ENCODE data around the gene DCAF10.
"Not testable (repeated sequence)": the region's sequence is repeated elsewhere in the genome, so short reads cannot be mapped to it uniquely, and the experiment has no call there.

The DCAF10 gene

GRCh38 chr9:37792122-37792521, 8.5 kb upstream of the DCAF10 start:
- no peak overlapping the region for H3K9ac ChIP-seq
- H3K4me3 ChIP-seq, result no peak overlapping the region
- no peak overlapping the region for H3K27ac ChIP-seq
- no peak for TF ChIP-seq Cebpa-rat (IDR thresholded peaks at IDR 0.05)
- no peak overlapping the region for H3K4me2 ChIP-seq
- H3K9me3 ChIP-seq, result no peaks in the 10 kb centered on the region
- H3K4me1 ChIP-seq, result no peaks in the 10 kb centered on the region
- H4K20me1 ChIP-seq, result no peaks in the 10 kb centered on the region
- H3K36me3 ChIP-seq, result 0 out of 2 replicates have a peak, but pooled peaks cover 4% of the 10 kb centered on the region
- no peaks in the 10 kb centered on the region for H3K27me3 ChIP-seq

GRCh38 chr9:37796232-37796631, 4.4 kb upstream of the DCAF10 start:
- peaks cover 4% of the 10 kb centered on the region for H4K20me1 ChIP-seq
- H3K4me1 ChIP-seq, result peaks cover 21% of the 10 kb centered on the region
- H3K4me3 ChIP-seq, result no peak overlapping the region
- no peak overlapping the region for H3K4me2 ChIP-seq
- H3K27ac ChIP-seq, result no peak overlapping the region
- no peaks in the 10 kb centered on the region for H3K9me3 ChIP-seq
- TF ChIP-seq Cebpa-rat (IDR thresholded peaks at IDR 0.05), result no peak
- no peak overlapping the region for H3K9ac ChIP-seq
- H3K36me3 ChIP-seq, result no peaks in the 10 kb centered on the region
- no peaks in the 10 kb centered on the region for H3K27me3 ChIP-seq

- Histone ChIP-seq H3K9ac (no peak overlapping the region), H3K36me3 (no peaks in the 10 kb centered on the region), H3K4me3 (no peak overlapping the region), H3K27me3 (no peaks in the 10 kb centered on the region), H3K4me1 (peaks cover 38% of the 10 kb centered on the region), H4K20me1 (peaks cover 27% of the 10 kb centered on the region), H3K4me2 (peak overlapping the region; percentile 73), H3K9me3 (no peaks in the 10 kb centered on the region), H3K27ac (no peak overlapping the region)
- peak; percentile 81 for TF ChIP-seq Cebpa-rat (IDR thresholded peaks at IDR 0.05)
Observed at GRCh38 chr9:37798677-37799076, 1.9 kb upstream of the DCAF10 start.

- H3K27ac ChIP-seq, result peak overlapping the region; percentile 93
- peaks cover 4% of the 10 kb centered on the region; the same call in 1 of the 2 replicates for H3K36me3 ChIP-seq
- no peaks in the 10 kb centered on the region for H3K27me3 ChIP-seq
- no peak for TF ChIP-seq Cebpa-rat (IDR thresholded peaks at IDR 0.05)
- peaks cover 53% of the 10 kb centered on the region for H4K20me1 ChIP-seq
- no peaks in the 10 kb centered on the region for H3K9me3 ChIP-seq
- peak overlapping the region; percentile 97 for H3K9ac ChIP-seq
- peak overlapping the region; percentile 98 for H3K4me2 ChIP-seq
- H3K4me3 ChIP-seq, result peak overlapping the region; percentile 97
- peaks cover 38% of the 10 kb centered on the region for H3K4me1 ChIP-seq
Observed at GRCh38 chr9:37801287-37801850, 772 bp downstream of the DCAF10 start.

GRCh38 chr9:37801959-37802711, 1.5 kb downstream of the DCAF10 start:
- peak overlapping the region; percentile 93 for H3K27ac ChIP-seq
- peaks cover 60% of the 10 kb centered on the region for H4K20me1 ChIP-seq
- no peaks in the 10 kb centered on the region for H3K9me3 ChIP-seq
- peaks cover 4% of the 10 kb centered on the region; the same call in 1 of the 2 replicates for H3K36me3 ChIP-seq
- H3K27me3 ChIP-seq, result no peaks in the 10 kb centered on the region
- H3K4me3 ChIP-seq, result peak overlapping the region; percentile 97
- peaks cover 38% of the 10 kb centered on the region for H3K4me1 ChIP-seq
- H3K4me2 ChIP-seq, result peak overlapping the region; percentile 98
- peak overlapping the region; percentile 97 for H3K9ac ChIP-seq
- no peak for TF ChIP-seq Cebpa-rat (IDR thresholded peaks at IDR 0.05)

GRCh38 chr9:37806271-37806670, 5.7 kb downstream of the DCAF10 start:
- Histone ChIP-seq H3K9ac (no peak overlapping the region), H3K4me2 (no peak overlapping the region), H3K27me3 (no peaks in the 10 kb centered on the region), H3K4me3 (no peak overlapping the region), H3K4me1 (peaks cover 17% of the 10 kb centered on the region), H4K20me1 (peaks cover 87% of the 10 kb centered on the region), H3K36me3 (peaks cover 26% of the 10 kb centered on the region), H3K9me3 (no peaks in the 10 kb centered on the region), H3K27ac (no peak overlapping the region)
- TF ChIP-seq Cebpa-rat (IDR thresholded peaks at IDR 0.05), result no peak

- not testable (repeated sequence) for H3K4me3 ChIP-seq, H3K27me3 ChIP-seq, H3K4me1 ChIP-seq, H3K9ac ChIP-seq, H3K27ac ChIP-seq, H3K4me2 ChIP-seq, H3K9me3 ChIP-seq
- Histone ChIP-seq H3K36me3 (peaks cover 26% of the 10 kb centered on the region), H4K20me1 (peaks cover 54% of the 10 kb centered on the region)
Observed at GRCh38 chr9:37809676-37810075, 9.1 kb downstream of the DCAF10 start.

DNA sequence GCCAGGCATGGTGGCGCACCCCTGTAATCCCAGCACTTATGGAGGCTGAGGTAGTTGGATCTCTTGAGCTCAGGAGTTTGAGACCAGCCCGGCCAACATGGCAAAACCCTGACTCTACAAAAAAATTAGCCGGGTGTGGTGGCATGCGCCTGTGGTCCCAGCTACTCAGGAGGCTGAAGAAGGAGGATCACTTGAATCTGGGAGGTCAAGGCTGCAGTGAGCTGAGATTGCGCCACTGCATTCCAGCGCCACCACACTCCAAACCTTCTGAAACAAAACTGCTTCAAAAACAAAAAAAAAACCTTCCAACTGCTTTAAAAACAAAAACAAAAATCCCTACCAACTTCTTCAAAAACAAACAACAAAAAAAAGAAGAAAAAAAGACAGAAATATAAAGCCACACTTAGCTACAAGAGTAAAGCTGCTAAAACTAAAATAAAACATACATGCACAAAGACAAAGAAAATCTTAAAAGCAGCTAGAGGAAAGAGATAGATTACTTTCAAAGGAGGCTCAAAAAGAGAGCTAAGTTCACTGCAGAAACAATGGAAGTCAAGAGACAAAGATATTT, 11.4 kb downstream of the DCAF10 start:
- Histone ChIP-seq H3K4me2 (no peak overlapping the region), H3K4me1 (no peaks in the 10 kb centered on the region), H3K27me3 (no peaks in the 10 kb centered on the region), H3K36me3 (peaks cover 22% of the 10 kb centered on the region), H4K20me1 (peaks cover 51% of the 10 kb centered on the region), H3K9me3 (no peaks in the 10 kb centered on the region), H3K9ac (no peak overlapping the region), H3K4me3 (no peak overlapping the region), H3K27ac (no peak overlapping the region)
- no peak for TF ChIP-seq Cebpa-rat (IDR thresholded peaks at IDR 0.05)

- Histone ChIP-seq H3K9me3 (no peaks in the 10 kb centered on the region), H3K36me3 (peaks cover 23% of the 10 kb centered on the region), H3K4me3 (no peak overlapping the region), H3K4me2 (no peak overlapping the region), H3K27me3 (no peaks in the 10 kb centered on the region), H4K20me1 (peaks cover 51% of the 10 kb centered on the region), H3K27ac (no peak overlapping the region), H3K4me1 (no peaks in the 10 kb centered on the region), H3K9ac (no peak overlapping the region)
- no peak for TF ChIP-seq Cebpa-rat (IDR thresholded peaks at IDR 0.05)
Observed at GRCh38 chr9:37812773-37813379, 12.3 kb downstream of the DCAF10 start.

DNA sequence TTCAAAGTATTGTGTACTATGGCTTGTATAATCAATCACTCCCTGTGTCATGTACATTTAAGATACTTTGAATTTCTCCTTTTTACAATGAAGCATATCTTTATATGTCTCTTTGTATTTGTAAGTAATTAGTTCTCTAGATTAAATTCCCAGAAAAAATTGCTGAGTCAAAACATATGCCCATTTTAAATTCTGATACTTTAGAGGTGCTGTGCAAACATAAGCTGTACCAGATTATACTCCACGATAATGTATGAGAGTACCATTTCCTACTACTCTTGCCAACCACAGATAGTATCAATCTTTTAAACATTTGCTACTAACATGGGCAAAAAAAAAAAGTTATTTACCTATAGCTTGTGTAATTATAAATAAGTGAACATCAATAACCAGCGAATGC, 18.3 kb downstream of the DCAF10 start:
- H3K4me2 ChIP-seq, result no peak overlapping the region
- no peak for TF ChIP-seq Cebpa-rat (IDR thresholded peaks at IDR 0.05)
- H3K36me3 ChIP-seq, result peaks cover 43% of the 10 kb centered on the region
- H3K27me3 ChIP-seq, result no peaks in the 10 kb centered on the region
- H3K27ac ChIP-seq, result no peak overlapping the region
- H3K9ac ChIP-seq, result no peak overlapping the region
- no peaks in the 10 kb centered on the region for H3K4me1 ChIP-seq
- no peak overlapping the region for H3K4me3 ChIP-seq
- peaks cover 52% of the 10 kb centered on the region for H4K20me1 ChIP-seq
- no peaks in the 10 kb centered on the region for H3K9me3 ChIP-seq

Data from BLaER1 (cell line).